Fibroblast of the conjunctiva (primary cell): ENCODE data around the gene LPP.
A peak's percentile ranks its signal among the peaks of the same experiment; 100 is the strongest.

Experiments used
- DNase-seq: peaks from one replicate; pipeline ENCODE4 v3.0.0-alpha.2; 2010; ENCODE audit warnings: low read depth

Gene LPP

DNA sequence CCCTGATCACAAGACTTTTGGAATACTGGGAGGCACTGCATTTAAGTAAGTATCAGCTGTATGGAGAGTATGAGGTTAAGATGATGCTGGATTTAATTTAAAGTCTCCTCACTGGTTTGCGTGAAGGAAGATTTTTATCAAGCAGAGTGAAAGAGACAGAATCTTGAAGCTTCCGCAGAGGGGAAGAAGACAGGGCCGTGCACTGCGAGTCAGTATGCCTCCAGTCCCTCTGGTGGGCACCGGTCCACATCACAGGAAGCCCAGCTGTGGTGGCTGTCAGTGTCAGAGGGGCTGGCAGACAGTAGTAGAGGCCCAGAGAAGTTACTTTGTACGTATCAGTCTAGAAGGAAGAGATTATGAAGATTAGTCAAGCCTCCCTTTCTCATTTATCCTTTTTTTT, 638.8 kb downstream of the LPP start:
- no peak for DNase-seq

DNA sequence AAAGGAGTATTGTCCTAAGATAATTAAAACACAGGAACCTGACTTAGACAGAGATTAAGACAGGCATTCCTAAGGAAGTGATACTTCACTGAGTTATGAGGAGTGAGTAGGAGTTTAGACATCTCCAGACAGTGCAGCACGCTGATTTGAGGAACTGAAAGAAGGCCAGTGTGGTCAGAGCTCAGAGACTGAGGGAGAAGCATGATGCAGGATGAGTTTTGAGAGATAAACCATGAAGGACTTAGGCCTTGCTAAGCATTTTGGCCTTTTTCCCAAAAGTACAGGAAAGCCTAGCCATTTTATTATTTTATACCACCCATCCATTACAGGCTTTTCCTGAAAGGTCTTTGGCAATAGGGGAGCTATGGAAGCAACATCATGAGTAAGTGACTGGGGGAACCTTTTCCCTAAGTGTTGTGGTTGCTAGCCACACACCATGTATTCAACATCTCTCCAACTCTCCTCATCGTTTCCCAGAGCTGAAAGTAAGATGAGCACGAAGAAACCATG, 642.2 kb downstream of the LPP start:
- no peak for DNase-seq

DNA sequence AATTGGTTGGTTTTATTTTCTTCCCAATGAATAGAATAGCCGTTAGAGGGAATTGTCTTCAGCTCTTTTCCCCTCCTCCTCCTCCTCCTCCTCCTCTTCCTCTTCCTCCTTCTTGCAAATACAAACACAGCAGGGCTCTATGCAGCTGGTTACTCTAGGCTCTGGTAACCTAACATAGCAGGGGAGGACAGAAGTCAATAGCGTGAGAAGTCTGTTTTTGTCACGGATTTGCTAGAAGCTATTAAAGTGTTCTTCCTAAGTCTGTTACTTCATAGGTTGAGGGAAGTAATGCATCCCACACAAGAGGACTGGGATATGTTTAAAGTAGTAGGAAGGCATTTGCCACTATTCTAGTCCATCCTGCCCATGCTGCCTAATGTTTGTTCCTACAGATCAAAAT, 643.1 kb downstream of the LPP start:
- DNase-seq = no peak

DNA sequence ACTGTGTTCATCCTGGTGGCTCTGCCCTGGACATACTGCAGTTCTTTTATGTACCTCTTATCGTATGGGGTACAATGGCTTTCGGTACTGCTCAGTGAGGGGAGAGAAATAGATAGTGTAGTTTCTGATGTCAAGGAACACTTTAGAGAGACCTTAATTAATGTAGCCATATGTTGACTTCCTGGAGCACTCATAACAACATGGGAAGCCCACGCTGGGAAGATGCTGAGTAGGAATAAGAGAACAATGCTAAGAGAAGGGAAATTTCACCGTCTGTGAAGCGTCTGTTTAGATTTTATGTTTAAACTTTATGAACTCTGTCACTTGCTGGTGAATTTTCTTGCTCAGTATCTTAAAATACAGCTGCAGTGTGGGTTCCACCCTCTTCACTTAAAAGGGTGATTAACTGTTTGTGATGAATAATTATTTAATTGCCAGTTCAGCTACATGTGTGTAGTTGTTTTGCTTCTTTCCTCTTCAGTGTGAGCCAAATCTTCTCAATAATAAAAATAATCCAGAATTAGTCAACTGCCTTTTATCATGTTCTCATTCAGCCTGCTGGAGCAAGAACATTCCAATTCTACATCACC, 644.7 kb downstream of the LPP start:
- no peak for DNase-seq

GRCh38 chr3:188801393-188801792, 647.4 kb downstream of the LPP start:
- DNase-seq = no peak

DNA sequence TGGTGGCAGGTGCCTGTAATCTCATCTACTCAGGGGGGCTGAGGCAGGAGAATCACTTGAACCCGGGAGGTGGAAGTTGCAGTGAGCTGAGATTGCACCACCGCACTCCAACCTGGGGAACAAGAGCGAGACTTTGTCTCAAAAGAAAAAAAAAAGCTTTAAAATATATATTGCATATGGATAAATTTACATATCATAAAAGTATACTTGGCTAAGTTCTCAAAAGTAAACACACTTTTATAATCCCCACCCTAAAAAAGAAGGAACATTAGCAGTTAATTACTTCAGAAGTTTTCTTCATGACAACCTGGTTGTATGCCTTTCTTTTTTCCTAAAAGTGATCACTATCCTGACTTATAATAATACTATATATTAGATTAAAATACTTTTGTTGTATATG, 648.7 kb downstream of the LPP start:
- no peak for DNase-seq

DNA sequence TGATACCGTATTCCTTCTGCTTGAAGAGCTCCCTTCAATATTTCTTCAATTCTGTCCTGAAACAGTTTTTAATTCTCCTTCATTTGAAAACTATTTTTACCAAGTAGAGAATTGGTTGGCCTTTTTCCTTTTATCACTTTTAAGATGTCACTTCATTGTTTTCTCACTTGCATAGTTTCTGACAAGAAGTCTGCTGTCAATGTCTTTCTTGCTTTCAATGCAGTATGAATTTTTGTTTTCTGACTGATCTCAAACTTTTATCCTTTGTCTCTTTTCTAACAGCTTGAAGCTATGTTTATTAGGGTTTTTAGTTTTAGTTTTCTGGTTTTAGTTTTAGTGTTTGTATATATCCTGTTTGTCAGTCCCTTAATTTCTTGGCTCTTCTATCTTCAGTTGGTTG, 653.0 kb downstream of the LPP start:
- no peak for DNase-seq

DNA sequence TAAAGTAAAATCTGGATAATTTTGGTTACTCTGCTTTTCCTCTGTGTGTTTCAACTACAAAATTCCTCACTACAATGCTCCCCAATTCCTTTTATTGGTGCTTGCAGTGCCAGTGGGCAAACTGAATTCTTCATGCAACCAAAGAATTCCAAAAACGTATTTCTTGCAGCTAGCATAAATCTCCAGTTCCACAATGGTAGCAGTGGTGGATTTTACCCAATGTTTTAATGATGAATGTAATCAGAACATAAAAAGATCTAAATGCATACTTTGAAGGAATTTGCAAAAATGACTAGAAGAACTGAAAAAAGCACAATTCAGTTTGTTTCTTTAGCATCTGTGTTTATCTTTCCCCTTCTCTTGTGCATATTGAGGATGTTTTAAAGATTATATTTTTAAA, 658.2 kb downstream of the LPP start:
- no peak for DNase-seq

GRCh38 chr3:188814581-188814980, 660.6 kb downstream of the LPP start:
- DNase-seq = no peak

DNA sequence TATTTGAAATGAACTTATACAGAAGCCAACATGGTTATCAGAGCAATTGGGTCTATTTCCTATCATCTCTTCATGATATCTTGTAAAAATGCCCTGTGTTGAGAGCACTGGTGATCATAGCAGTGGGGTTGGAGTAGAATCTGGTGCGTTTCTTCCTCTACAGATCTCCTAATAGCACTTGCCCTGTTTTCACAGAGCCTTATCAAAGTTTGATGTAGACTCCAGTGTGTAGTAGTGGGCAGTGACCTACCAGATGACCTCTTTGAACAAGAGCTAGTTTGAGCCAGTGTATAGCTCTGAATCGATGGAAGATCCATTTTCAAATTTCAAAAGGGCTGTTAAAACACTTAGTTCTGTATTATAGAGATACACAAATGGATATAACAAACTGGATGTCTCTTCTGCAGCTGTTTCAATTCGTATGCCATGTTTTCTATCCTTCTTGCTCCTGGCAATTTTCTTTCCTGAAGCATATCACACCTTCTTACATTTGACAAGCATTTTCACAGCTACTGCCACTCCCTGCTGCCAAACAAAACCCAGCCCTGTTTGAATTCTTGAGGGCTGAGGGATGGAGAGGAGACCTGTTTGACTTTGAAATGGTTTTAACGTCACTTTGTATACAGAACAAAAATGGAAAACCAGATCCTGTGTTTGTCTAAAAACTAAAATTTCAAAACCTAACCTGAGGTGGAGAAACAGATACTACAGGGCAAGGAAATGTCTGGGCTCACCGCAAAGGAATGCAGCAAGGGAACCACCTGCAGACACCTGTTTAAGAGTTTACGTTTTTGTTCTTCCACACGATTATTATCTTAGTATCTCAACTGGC, 663.4 kb downstream of the LPP start:
- DNase-seq = no peak

DNA sequence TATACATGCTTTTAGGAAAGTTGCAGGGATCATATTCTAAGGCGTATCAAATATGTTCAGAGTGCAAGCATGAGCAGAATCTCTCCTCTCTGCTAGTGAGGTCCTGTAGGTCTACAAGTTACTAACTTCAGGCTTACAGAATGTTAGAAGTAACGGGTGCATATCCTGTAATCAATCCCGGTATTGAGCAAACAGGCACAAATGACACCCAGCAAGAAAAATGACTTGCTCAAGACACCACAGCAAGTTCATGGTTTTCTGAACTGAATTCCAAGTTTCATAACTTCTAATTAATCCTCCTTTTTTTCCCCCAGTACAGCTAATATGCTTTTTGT, 663.9 kb downstream of the LPP start:
- DNase-seq = no peak

- DNase-seq = no peak
Observed at GRCh38 chr3:188818282-188818681, 664.3 kb downstream of the LPP start.

GRCh38 chr3:188819939-188820338, 666.0 kb downstream of the LPP start:
- DNase-seq = peak; percentile 29

DNA sequence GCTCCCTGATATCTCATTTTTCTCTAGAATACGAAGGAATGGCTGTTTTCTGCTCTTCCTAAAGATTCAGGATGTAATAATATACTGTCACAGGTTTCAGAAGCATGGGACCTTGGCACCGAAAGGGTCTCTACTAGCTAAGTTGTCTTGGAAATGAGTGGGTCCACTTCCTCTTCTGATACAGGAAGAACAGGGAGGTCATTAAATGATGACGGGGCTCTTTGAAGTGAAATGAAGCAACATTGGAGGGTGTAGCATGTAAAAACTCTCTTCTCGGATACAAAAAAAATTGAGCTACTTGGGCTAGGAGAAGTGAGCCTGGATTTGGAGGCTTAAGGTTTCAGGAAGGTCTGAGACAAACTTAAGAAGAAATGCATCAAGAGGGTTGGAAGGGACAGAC, 668.0 kb downstream of the LPP start:
- DNase-seq = no peak

GRCh38 chr3:188822411-188822810, 668.5 kb downstream of the LPP start:
- no peak for DNase-seq

DNA sequence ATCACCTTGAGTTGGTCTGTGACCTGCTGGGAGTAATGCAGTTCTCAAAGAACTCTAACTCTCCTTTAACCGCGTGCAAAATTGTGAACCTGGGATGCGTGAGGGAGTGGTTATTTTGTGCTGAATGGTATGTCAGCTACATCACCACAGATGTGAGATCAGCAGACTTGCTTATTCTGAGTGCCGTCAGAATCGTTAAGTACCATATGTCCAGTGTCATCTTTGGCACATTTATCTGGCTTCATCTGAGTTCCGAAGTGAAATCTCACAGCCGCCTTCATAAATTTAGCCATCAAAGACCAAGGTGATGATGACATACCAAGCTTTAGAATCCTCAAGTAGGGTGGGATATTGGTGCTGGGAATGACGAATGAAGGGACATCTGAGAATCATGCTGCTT, 670.6 kb downstream of the LPP start:
- DNase-seq = no peak

GRCh38 chr3:188825901-188826300, 671.9 kb downstream of the LPP start:
- DNase-seq = no peak

- no peak for DNase-seq
Observed at GRCh38 chr3:188826574-188826973, 672.6 kb downstream of the LPP start.

DNA sequence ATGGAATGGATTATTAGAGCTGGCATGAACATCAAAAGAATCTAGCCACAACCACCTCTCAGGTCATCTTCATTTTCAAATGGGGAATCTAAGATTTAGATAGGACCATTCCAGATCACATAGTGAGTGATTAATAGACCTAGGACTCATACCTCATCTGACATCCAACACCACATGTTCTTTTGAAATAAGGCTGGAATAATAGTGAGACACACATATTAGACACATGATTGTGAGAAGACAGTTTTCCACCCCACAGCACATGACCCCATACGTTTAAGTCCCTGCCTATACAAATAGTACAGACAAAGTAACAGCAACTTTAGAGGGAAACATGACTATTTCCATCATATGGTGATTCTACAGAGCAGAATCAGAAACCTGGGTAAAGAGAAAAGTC, 673.1 kb downstream of the LPP start:
- DNase-seq = no peak

GRCh38 chr3:188827576-188827975, 673.6 kb downstream of the LPP start:
- DNase-seq = no peak

GRCh38 chr3:188829130-188829529, 675.2 kb downstream of the LPP start:
- no peak for DNase-seq

DNA sequence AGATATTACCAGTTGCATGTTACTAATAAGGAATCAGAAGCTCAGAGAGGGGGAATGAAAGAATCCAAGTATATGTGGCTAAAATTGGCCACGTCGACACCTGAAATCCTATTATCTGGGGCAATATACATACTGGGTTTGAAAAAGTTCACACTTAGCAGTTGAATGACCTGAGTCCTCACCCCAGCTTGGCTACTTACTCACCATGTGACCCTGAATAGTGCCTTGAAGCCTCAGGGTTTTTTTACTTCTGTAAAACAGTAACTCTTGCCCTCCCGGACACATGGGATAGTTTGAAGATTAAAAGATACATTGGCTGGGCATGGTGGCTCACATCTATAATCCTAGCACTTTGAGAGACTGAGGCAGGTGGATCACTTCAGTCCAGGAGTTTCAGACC, 675.6 kb downstream of the LPP start:
- no peak for DNase-seq

DNA sequence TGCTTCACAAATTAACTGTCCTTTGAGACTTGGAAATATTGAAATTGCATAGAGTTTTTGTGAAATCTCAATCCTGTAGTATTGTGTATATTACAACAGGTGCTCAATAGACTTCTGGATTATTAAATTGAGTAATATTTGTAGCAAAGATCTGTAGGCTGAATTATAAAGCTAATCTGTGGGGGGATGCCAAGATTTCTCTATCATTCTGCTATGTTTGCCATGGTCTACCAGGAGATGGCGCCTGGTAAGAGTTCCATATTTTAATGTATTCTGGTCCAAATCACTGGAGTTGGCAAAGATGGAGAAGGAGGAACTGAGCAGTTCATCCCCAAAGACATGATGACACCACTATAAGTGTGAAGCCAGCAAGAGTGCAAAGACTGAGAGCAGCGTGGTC, 676.9 kb downstream of the LPP start:
- no peak for DNase-seq

GRCh38 chr3:188832146-188832545, 678.2 kb downstream of the LPP start:
- no peak for DNase-seq
